Epithelial cell of proximal tubule (primary cell): ENCODE measurements around the gene SERPINB5. TPM values are rescaled to one million over a fixed set of nuclear protein-coding genes. Genes with fewer than 3 reads are reported as not detected.

Experiments used
- DNase-seq: peaks from one replicate; pipeline ENCODE4 v3.0.0-alpha.2; 2011; ENCODE audit warnings: low read depth
- H3K4me3 ChIP-seq: 2 replicates; pipeline ENCODE4 v1.5.1; 2011; ENCODE audit warnings: low read depth, mild to moderate bottlenecking, low read length
- total RNA-seq: library from RNA; depleted of rRNA; stranded (reverse); fragments of >200 nt; gene quantifications from 2 replicates; pipeline ENCODE4 v1.2.3, GENCODE V29; 2015
- TF ChIP-seq, protein P1 (sequence below): conservative IDR thresholded peaks from 2 replicates; pipeline ENCODE4 v1.5.1; 2012; ENCODE audit warnings: low read depth, mild to moderate bottlenecking, low read length

Gene SERPINB5
- total RNA-seq, 1 donor from 2014 or later = 0.17 TPM

GRCh38 chr18:63495675-63496074 lies 18.9 kb downstream of the SERPINB5 start:
- TF ChIP-seq, protein P1, sequence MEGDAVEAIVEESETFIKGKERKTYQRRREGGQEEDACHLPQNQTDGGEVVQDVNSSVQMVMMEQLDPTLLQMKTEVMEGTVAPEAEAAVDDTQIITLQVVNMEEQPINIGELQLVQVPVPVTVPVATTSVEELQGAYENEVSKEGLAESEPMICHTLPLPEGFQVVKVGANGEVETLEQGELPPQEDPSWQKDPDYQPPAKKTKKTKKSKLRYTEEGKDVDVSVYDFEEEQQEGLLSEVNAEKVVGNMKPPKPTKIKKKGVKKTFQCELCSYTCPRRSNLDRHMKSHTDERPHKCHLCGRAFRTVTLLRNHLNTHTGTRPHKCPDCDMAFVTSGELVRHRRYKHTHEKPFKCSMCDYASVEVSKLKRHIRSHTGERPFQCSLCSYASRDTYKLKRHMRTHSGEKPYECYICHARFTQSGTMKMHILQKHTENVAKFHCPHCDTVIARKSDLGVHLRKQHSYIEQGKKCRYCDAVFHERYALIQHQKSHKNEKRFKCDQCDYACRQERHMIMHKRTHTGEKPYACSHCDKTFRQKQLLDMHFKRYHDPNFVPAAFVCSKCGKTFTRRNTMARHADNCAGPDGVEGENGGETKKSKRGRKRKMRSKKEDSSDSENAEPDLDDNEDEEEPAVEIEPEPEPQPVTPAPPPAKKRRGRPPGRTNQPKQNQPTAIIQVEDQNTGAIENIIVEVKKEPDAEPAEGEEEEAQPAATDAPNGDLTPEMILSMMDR = no peak
- DNase-seq = no peak
- no peak overlapping the region for H3K4me3 ChIP-seq

DNA sequence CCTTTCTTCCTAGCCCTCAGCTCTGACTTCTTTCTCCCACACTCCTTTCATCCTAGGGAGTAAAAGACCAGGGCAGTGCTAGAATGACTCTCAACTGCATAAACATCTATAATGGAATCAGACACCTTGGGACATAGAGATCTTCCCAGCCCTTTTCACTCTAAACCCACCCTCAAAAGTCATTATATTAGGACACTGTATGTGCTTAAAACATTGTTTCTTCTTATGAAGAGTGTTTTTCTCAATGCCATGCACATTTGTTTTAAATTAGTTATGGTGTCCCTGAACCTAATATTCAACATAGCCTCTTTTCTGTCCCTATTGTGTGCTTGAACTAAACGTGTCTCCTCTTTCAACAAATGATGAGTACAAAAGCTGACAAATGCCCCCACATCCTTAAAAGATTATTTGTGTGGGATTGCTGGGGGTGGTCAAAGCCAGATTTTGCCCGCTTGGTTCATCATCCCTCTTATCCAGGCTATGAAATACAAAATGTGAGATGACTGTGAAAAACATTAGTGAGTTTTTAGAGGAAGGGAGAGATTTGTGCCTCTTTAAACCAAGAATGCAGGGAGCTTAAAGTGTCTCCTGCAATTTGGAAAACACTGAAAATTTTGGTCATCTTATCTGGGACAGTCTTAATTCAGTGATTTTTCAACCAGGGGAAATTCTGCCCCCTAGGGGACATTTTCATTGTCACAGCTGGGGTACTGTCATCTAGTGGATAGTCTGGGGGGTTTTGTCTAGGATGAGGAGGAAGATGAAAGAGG lies 29.0 kb downstream of the SERPINB5 start:
- TF ChIP-seq, protein P1 = peak; percentile 77
- DNase-seq = no peak
- H3K4me3 ChIP-seq = no peak overlapping the region

DNA sequence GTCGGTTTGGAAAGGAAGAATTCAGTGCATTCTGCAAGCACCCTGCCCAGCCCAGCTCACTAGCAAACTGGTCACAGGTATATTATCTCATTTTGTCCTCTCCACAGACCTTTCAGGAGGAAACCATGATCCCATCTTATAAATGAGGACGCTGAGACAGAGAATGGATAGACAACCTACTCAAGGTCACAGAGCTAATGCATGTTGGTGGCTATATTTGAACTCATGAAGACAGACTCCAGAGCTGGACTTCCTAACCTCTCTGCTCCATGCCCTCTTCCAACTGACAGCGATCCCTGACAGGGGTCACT lies 29.5 kb downstream of the SERPINB5 start:
- no peak for DNase-seq
- no peak overlapping the region for H3K4me3 ChIP-seq
- TF ChIP-seq, protein P1 = no peak

- no peak for DNase-seq
- TF ChIP-seq, protein P1 = no peak
Measured at GRCh38 chr18:63508596-63508995, 31.8 kb downstream of the SERPINB5 start.

GRCh38 chr18:63511285-63511684 lies 34.5 kb downstream of the SERPINB5 start:
- DNase-seq = no peak
- TF ChIP-seq, protein P1 = peak; percentile 77
- H3K4me3 ChIP-seq = no peak overlapping the region

More at GRCh38 chr18:63508596-63508995, 31.8 kb downstream of the SERPINB5 start:
- H3K4me3 ChIP-seq = no peak overlapping the region

DNA sequence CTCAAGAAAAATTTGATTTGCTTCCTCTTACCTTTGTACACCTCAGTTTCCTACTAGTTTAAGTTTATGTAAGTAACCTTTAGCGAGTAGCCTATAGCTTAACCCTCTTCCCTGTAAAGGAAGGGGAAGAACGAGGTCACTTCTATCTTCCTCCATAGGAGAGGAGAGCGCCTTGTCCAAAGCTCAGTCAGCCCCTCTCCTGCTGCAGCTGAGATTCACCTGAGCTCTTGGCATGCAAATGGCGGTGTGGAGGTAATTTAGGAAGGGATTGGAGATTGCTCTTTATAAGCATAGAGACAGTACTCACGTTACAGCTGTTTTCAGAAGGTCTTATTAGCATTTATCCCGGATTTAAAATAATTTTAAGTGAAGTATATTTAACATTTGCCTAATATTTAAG lies 37.6 kb downstream of the SERPINB5 start:
- no peak for DNase-seq
- H3K4me3 ChIP-seq = no peak overlapping the region
- TF ChIP-seq, protein P1 = no peak

DNA sequence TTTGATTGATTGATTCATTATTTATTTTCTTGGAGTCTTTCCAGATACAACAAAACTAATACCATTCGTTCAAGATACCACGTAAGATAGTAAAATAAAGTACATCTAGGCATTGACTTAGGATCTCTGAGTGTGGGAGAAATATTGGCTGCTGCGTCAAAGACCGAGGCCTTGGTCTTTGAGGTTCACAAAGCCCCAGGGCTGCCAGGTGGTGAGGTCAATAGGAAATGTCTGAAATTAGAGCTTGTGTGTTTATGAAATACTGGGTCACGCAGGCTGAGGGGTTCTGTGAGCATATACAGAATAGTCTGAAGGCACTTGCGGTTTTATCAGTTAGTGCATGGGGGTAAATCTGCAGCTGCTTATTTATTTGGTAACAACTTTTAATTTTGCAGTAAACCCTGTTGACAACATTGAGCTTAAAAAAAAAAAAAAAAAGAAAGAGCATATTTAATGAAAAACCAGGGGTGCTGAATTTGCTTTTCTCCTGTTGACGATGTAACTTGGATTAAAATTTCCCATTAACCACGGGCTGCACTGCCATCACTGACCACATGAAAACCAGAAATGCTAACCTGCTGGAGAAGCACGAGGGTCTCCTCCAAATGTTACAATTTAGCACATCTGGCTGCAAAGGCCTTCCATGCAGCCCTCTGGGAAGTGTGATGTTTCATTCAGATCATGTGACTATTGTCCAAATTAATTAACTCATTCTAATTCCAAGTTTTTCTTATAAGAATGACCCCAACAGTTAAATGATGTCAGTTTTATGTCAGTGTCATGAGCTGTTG lies 38.3 kb downstream of the SERPINB5 start:
- no peak for DNase-seq
- H3K4me3 ChIP-seq = no peak overlapping the region
- TF ChIP-seq, protein P1 = peak; percentile 21
